IPS-NIHi11 (cell line): ENCODE measurements around the gene SMTNL2.
A peak's percentile ranks its signal among the peaks of the same experiment; 100 is the strongest.
"Not testable (repeated sequence)": the region's sequence is repeated elsewhere in the genome, so short reads cannot be mapped to it uniquely, and the experiment has no call there.

Source experiments
- DNase-seq: peaks from one replicate; pipeline ENCODE4 v3.0.0; 2012; ENCODE audit warnings: mixed read lengths, low spot score

Gene SMTNL2

GRCh38 chr17:4634976-4635375, 50.6 kb downstream of the SMTNL2 start:
- no peak for DNase-seq

GRCh38 chr17:4635823-4636375, 51.6 kb downstream of the SMTNL2 start:
- peak; percentile 20 for DNase-seq

- peak; percentile 2 for DNase-seq
These were observed 52.3 kb downstream of the SMTNL2 start for GRCh38 chr17:4636474-4637100.

GRCh38 chr17:4638766-4639165, 54.4 kb downstream of the SMTNL2 start:
- peak; percentile 6 for DNase-seq

- peak; percentile 72 for DNase-seq
These were observed 55.2 kb downstream of the SMTNL2 start for GRCh38 chr17:4639301-4640059.

GRCh38 chr17:4640569-4641188, 56.4 kb downstream of the SMTNL2 start:
- not testable (repeated sequence) for DNase-seq

GRCh38 chr17:4641297-4642195, 57.2 kb downstream of the SMTNL2 start, which contains the start of gene ALOX15:
ALOX15 (minus strand) TSS chr17:4641678; CDS start chr17:4641651, 27 bp downstream.
- peak; percentile 54 for DNase-seq

- DNase-seq = peak; percentile 24
These were observed 58.0 kb downstream of the SMTNL2 start for GRCh38 chr17:4642286-4642685.

- DNase-seq = no peak
These were observed 59.3 kb downstream of the SMTNL2 start for GRCh38 chr17:4643676-4644075.

- DNase-seq = no peak
These were observed 61.3 kb downstream of the SMTNL2 start for GRCh38 chr17:4645642-4646041.

GRCh38 chr17:4648741-4649140, 64.4 kb downstream of the SMTNL2 start:
- DNase-seq = no peak

- no peak for DNase-seq
These were observed 68.7 kb downstream of the SMTNL2 start for GRCh38 chr17:4652997-4653396.

GRCh38 chr17:4655933-4656332, 71.6 kb downstream of the SMTNL2 start:
- DNase-seq = not testable (repeated sequence)

- DNase-seq = no peak
These were observed 73.3 kb downstream of the SMTNL2 start for GRCh38 chr17:4657678-4658077.
